HG03558 (cell line): ENCODE results near the gene LINGO3.

Source experiments
- ATAC-seq: cut with Tn5 transposase; IDR thresholded peaks from one replicate; pipeline ENCODE4 v1.9.1; 2021; ENCODE audit warnings: moderate number of reproducible peaks; ENCODE audit not compliant: unreplicated experiment; ENCODE audit errors: extremely low read depth

LINGO3 gene

DNA sequence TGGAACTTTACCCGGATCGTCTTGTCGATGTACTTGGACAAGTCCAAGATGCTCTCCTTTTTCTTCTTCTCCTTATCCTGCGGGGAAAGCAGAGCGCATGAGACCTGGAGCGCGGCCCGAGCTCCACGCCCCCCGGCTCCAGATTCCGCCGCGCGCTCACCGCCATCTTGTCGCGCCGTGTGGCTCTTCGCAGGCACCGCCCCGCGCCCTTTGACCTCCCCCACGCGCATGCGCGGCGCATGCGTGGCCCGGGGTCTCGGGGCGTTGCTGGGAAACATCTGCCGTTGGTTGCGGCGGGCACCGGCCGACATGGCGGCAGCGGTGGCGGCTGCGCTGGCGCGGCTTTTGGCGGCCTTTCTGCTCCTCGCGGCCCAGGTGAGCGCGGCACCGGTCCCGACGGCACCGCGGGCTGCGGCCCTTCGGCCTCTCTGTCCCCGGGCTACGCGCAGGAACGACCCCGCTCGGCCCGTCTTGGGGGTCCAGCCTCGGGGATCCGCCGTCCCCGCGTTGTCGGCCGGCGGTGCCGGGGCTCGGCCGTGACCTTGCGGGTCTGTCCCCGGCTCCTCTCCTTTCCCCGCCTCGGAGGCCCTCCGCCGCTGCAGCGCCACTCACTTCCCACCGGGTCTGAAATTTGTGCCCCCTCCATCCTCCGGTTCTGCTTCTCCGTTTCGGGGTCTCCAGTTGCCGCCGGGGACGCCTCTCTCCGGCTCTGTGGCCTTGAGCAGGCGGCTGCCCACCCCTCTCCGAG lies 20.6 kb upstream of the LINGO3 start, which contains the start of the genes LSM7 and SPPL2B:
Gene LSM7, minus strand, starts transcription at position 186 of the 748 bp plus-strand sequence. Its CDS starts 20 bp downstream, at position 166.
Gene SPPL2B, plus strand, starts transcription at position 284 of the 748 bp plus-strand sequence. Its CDS starts 26 bp downstream, at position 310.
- no peak for ATAC-seq

DNA sequence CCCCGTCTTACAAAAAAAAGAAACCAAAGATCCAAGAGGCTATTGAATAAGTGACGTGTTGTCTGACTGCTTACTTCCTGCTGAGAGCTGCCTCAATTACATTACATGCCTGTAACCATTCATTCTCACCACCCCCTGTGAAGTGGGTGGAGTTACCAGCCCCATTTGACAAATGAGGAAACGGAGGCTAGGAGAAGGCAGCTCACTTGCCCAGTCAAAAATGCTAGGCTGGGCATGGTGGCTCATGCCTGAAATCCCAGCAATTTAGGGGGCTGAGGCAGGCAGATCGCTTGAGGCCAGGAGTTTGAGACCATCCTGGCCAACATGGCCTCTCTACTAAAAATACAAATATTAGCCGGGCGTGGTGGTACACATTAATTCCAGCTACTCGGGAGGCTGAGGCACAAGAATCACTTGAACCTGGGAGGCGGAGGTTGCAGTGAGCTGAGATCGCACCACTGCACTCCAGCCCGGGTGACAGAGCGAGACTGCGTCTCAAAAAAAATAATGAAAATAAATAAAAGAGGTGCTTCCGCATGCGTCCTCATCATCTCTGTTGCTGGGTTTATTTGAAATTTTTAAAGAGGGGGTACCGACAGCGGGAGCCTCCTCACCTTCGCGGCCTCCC lies 19.9 kb upstream of the LINGO3 start:
- ATAC-seq: no peak

DNA sequence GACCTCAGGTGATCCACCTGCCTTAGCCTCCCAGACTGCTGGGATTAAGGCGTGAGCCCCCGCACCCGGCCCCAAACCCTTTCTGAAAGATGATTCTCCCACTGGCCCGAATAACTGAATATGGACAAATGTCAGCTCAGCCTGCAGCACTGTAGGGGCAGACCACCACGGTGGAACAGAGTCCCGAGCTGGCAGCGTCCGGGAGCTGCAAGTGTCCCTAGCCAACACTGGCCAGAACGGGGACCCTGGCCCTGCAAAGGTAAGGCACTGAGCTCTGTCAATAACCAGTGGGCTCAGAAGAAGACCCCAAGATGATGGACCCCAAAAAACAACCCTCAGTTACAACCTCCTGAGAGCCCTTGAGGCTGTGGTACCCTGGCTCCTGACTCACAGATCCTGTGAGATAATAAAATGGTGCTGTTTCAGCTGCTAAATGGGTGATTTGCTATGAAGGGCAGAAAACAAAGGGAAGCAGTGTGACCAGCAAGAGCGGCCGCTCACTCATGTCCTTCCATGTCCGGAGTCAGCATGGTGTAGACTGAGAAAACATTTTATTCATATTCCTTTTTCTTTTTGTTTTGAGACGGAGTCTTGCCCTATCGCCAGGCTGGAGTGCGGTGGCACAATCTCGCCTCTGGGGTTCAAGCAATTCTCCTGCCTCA lies 18.9 kb upstream of the LINGO3 start:
- ATAC-seq: no peak

DNA sequence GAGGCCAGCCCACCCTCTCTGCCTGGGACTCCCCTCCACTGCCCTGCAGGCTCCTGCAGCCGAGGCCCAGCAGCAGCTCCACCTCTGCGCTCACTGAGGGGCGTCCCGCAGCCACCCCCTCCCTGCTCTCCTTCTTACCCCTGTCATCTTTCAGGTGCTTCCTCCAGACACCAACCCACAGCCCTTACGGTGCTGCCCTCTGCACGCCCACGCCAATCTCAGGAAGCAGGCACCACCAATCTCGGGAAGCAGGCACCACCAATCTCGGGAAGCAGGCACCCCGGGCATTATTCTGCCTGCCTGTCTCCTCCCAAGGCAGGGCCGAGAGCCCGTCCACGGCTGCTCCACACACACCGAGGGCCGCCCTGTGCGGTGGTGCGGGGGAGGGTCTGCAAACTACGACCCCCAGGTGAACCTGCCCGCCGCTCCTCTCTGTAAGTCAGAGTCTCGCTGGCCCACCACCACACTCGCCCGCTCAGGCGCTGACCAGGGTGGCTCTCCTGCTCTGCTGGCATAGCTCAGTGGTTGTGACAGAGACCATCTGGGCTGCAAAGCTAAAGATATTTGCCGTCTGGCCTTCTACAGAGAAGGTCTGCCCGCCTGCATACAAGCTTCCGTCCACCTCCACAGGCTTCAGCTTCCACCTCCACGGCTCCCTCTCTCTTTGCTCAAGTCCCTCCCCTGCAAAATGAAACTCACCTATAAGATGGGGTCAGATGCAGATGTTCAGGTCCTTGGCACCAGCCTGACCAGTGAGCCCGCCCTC lies 17.5 kb upstream of the LINGO3 start:
- no peak for ATAC-seq

DNA sequence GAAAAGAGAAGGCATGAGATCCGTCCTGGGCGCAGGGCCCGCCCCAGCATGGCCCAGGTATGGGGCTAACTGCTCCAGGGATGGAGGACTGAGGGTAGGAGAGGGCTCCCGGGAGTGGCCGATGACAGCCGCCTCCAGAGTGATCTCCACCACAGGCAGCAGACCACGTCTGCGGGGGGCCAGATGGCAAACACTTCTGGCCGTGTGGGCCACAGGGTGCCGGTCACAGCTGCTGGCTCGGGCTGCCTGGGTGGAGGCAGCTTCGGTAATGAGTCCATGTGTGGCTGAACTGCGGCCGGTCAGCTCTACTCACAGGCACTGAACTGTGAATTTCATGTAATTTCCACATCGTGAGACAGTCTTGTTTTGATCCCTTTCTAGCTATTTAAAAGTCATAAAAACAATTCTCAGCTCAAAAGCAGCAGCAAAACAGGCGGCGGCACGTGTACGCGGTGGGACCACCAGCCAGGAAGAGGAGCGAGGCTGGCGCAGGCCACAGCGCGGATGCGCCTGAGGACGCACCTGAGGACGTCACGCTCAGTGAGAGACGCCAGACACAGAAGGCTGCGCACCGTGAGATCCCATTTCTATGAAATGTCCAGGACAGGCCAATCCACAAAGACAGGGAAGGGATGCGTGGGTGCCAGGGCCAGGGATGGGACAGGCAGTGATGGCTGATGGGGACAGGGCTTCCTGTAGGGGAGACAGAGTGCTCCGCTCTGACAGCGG lies 16.4 kb upstream of the LINGO3 start:
- ATAC-seq: no peak

DNA sequence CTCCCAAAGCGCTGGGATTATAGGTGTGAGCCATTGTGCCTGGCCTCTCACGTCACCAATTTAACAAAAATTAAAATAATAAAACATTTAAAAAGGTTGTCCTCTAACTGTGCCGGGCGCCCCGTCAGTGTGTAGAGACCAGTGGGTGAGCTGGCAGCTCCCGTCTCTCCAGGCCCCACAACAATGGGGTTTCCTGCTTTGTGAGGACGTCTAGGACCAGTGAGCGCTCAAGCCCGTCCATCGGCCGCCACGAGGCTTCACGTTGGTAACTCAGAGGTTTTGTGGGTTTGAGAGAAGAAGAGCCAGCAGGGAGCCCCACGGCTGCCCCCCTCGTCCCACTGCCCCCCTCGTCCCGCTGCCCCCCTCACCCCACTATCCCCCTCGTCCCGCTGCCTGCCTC lies 15.8 kb upstream of the LINGO3 start:
- no peak for ATAC-seq

DNA sequence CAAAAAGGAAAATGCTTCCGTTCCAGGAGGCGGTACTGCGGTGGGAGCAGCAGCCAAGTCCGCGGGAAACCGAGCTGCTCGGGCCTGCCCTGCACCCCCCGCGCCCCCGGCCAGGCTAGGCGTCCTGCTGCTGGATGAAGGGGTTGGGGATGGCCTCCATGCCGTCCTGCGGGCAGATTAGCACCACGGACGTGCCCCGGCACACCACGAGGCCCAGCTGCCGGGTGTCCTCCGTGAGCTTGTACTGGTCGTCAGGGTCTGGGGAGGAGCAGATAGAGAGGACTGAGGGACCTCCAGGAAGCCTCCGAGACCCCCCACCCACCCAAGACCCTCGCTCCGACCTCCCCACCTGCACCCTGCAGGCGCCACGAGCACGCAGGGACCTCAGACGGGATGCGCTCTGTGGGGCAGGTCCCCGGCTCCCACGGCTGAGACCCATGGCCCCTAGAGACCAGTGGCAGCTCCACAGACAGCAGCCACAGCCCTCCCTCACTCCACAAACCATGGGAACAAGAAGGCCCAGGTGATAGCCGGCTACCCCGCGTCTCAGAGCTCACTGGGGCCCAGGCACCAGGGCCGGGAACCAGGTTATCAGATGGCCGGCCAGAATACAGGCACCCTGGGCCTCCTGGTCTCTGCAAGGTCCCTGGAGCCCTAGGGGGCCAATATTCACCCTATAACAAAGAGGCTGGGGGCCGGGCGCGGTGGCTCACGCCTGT lies 13.8 kb upstream of the LINGO3 start:
- ATAC-seq: no peak

DNA sequence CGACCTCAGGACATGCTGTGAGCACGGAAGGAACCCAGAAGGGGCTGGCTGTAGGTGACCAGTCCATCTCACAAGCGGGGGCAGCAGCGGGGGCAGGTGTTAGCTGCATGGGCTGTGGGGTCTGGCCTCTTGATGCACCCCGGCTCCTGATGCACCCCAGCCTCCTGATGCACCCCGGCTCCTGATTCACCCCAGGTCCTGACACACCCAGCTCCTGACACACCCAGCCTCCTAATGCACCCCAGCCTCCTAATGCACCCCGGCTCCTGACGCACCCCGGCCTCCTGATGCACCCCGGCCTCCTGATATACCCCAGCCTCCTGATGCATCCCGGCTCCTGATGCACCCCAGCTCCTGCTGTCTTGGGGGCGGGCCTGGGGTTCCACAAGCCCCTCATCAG lies 13.0 kb upstream of the LINGO3 start:
- no peak for ATAC-seq

DNA sequence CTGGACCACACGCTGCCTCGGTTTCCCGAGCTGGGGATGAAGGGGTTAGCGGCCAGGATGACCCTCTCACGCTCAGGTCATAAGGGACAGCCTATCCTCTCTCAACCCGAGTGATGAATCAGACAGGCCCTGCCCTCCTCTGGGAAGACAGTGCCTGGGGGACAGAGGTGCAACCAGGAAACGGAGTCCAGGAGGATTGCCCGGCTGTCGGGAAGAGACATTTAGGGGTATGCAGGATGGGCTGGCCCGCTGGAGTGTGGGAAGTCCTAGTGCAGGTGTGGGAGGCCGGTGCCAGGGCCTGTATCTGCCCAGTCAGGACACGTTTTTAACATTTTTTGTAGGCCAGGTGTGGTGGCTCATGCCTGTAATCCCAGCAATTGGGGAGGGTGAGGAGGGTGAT lies 12.1 kb upstream of the LINGO3 start:
- no peak for ATAC-seq

DNA sequence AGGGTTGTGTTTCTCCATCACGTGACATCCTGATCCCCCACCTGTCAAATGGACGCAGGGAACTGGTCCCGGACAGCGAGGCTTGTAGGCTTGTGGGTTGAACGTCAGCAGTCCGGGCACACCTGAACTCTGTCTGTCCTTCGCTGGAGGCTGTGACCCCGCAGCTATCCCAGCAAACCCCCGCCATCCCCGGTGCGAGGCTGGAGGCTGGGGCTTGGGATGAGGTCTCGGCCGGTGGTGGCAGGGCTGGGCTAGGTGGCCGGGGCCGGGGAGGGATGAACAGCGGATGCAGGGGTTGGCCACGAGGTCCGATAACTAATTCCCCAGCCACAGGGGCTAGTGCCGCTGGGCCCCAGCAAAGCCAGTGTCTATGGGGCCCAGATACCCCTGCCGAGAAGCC lies 11.6 kb upstream of the LINGO3 start:
- ATAC-seq: no peak

DNA sequence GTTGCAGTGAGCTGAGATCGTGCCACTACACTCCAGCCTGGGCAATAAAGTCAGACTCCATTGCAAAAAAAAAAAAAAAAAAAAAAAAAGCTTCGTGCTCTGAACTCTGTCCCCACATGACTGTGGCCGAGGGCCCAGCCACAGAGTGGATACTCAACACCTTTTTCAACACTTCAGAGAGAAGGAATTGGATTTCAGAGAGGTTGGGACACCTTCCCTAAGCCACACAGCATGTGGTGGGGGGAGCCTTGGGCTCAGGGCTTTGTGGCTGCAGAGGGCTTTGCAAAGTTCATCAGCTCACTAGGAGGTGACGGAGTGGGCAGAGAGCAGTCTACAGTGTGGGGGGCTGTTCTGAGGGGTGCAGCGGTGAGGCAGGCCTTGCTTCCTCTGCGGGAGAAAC lies 11.0 kb upstream of the LINGO3 start:
- no peak for ATAC-seq

DNA sequence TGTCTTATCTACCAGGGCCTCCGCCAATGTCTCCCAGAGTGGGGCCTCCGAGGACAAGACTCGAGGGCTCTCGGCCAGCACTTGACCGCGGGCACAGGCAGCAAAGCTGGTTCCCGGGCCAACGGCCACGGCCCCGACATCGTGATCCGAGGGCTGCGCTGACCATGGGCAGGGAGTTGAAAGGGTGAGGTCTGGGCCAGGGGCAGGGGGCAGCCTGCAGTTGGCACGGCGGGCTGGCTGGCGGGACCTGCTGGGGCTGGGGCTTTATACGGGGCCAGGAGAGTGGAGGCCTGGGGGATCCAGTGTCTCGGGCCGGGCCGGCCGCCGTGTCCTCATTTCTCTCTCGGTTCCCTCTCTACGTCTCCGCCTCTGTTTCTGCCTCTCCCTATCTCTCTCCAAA lies 9.8 kb upstream of the LINGO3 start:
- no peak for ATAC-seq

DNA sequence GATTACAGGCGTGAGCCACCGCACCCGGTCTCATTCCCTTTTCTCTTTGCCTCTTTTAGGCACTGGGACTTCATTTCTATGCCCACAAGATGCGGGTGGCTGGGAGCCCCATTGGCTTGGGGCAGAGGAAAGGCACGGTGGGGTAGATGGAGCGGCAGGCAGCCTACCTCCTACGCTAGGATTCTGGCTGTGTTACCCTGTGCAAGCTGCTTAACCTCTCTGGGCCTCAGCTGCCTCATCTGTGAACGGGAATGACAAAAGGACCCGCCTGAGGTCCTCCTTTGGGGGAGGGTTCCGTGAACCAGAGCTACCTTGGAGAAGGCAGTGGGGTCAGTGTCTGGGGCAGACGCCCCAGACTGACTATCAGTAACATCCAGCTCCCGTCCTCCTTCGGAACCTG lies 9.3 kb upstream of the LINGO3 start:
- no peak for ATAC-seq

DNA sequence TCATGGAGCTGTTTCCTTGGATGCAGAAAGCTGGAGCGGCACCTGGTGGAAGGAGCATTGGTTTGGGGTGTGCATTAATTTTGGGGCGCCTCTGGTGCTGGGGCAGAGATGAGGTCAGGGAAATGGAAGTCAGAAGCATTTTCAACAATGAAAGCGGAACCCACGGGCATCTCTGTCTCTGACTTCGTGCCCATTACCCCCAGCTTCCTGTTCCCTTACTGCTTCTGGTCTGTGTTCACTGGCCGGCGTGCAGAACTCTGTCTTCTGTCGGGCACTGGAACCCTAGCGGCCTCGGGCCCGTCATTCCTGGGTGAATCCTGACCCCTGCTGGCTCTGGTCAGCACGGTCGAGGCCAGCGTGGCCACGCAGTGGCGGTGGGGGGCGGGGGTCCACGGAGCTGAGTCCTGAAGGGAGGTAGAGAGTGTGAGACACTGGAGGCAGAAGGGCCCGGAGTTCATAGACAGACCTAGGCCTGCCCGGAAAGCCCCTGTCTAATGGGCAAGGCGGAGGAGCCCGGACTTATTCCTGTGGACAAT lies 7.9 kb upstream of the LINGO3 start:
- no peak for ATAC-seq

DNA sequence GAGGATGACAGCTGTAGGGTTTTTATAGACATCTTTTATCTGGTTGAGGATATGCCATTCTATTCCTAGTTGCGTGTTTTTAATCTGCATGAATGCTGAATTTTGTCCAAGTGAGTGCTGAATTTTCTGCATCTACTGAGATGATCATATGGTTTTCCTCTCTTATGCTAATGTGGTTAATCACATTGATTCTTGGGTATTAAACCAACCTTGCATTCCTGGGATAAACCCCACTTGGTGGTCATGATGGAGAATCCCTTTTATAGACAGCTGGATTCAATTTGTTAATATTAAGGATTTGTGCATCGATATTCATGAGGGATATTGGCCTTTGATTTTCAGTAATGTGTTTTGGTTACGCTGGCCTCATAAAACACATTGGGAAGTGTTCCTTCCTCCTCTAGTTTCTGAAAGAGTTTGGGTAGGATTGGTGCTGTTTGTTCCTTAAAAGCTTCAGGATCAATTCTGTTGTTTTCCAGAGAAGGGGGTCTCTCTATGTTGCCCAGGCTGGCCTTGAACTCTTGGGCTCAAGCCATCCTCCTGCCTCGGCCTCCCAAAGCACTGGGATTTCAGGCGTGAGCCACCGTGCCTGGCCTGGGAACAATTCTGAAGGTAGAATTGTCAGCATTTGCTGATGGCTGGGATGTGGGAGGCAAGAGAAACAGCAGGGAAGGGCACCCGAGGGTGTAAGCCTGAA lies 7.3 kb upstream of the LINGO3 start:
- no peak for ATAC-seq

DNA sequence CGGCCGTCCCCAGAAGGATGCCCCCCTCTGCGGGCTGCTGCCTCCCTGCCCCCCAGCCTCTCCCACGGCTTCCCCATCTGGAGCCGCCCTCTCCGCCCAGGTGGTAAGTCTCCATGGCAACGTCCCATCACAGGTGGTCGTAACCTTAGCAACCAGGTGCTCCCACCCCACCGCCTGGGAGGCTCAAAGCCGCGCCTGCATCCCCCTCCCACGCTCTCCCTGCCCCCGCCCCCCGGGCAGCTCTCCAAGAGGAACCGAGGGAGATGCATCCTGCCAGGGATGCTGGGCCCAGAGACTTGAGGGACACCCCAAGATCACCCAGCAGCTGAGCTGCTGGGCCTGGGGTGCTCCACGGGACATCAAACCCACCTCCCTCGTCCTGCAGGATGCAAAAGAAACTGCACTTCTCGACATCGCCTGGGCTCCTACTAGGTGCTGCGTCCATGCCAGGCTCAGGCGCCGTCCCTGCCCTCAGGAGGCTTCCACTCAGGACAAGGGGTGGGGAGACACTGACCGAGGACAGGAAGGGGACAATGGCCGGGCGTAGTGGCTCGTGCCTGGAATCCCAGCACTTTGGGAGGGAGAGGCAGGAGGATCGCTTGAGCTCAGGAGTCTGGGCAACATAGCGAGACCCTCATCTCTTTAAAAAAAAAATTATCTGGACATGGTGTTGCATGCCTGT lies 5.0 kb upstream of the LINGO3 start:
- no peak for ATAC-seq

DNA sequence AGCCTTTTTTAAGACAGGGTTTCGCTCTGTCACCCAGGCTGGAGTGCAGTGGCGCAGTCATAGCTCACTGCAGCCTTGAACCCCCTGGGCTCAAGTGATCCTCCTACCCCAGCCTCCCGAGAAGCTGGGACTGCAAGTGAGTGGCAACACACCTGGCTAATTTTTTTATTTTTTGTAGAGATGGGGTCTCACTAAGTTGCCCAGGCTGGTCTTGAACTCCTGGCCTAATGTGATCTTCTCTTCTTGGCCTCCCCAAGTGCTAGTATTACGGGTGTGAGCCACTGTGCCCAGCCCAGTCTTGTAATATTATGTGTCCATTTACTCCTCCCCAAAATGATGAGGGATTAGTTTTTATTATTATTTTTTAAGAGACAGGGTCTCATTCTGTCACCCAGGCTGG lies 3.1 kb upstream of the LINGO3 start:
- no peak for ATAC-seq

DNA sequence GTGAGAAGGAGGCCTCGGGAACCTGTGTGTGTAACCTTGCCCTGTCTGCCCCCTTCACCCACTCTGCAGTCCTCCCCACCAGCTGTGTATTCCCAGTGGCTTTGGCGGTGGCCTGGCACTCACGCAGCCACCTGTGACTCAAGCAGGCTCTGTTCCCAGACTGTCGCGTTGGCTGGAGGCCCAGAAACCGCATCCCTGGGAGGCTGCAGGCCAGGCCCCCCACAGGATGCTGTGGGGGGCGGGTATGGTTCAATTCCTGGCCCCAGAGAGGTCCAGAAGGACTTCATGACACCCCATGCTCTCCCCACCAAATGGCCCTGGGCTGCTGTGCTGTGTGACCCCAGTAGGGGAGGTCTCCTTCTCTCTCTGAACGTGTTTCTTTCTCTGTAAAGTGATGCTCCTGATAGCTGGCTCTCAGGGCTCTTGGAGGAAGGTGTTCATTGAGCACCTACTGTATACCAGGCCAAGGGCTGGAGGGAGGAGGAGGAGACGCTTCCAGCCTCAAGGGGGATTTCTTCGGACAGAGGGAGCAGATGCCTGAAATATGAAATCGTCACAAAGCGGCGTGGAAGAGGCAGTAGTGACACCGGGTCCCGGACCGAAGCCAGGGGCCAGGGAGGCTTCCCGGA lies 1.9 kb upstream of the LINGO3 start:
- ATAC-seq: no peak
